ENCODE data around the gene PPY.
"Not testable (repeated sequence)": the region's sequence is repeated elsewhere in the genome, so short reads cannot be mapped to it uniquely, and the experiment has no call there.

The PPY gene

DNA sequence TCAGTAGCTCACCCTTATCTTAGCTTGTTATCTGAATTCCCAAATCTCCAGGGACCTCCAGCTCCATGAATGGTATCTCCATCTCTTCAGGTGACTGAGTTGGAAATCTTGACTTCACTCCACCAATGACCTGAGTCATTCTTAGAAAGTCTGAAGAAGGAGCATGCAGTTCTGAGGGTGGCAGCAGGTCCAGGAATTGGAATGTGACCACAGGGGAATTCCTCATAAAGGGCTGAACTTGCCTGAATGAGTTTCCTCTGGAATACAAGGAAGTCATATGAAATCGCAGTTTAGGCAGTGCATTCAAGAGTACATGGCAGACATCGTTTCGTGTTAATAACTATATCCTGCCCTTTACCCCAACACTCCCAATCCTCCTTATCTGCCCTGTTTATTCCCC, 24.0 kb upstream of the PPY start:
- DNase-seq (ENCODE audit: low read depth in 2 of 2), result no peak

DNA sequence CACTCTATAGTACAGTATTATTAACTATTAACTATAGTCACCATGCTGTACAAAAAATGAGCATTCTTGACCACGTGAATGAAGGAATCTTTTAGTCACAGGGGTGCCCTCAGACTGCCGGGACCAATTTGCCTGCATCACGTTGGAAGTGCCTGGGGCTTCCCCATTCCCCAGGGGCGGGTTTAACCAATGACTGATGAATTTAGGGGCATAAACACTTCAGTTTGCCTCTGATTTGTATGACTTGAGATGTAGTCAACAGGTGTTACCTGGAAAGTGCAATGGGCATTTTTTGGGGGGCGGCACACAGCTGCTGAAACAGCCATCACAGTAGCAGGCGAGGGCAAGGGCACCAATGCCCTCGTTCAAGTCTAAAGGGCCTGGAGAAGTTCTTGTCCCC, 20.2 kb upstream of the PPY start:
- DNase-seq (ENCODE audit: low read depth in 2 of 2), result no peak

DNA sequence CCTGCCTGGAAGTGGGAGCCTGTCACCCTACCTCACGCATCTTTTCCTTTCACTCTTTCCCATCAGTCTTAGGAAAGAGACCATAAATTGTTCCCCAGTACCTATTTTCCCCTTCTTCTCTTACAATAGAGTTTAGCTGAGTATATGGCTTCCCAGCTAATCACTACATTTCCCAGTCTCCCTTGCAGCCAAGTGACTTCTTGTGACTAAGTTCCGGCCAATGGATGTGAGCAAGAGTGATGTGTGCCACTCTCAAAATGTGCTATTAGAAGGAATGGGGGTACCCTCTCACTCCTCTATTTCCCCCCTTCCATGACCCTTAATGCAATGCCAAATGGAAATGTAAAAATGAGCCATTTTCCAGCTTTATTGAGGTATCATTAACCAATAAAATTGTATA, 19.7 kb upstream of the PPY start:
- no peak for DNase-seq (ENCODE audit: low read depth in 2 of 2)

DNA sequence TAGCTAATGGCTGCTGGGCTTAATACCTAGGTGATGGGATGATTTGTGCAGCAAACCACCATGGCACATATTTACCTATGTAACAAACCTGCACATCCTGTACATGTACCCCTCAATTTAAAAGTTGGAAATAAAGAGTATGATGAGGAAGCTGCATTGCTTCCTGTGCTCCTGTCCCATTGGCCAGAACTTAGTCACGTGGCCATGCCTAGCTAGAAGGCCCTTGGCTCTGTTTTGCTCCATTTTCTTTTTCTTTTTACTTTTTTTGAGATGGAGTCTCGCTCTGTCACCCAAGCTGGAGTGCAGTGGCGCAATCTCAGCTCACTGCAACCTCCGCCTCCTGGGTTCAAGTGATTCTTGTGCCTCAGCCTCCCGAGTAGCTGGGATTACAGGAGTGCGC, 19.0 kb upstream of the PPY start:
- DNase-seq (ENCODE audit: low read depth in 2 of 2), result not testable (repeated sequence)

DNA sequence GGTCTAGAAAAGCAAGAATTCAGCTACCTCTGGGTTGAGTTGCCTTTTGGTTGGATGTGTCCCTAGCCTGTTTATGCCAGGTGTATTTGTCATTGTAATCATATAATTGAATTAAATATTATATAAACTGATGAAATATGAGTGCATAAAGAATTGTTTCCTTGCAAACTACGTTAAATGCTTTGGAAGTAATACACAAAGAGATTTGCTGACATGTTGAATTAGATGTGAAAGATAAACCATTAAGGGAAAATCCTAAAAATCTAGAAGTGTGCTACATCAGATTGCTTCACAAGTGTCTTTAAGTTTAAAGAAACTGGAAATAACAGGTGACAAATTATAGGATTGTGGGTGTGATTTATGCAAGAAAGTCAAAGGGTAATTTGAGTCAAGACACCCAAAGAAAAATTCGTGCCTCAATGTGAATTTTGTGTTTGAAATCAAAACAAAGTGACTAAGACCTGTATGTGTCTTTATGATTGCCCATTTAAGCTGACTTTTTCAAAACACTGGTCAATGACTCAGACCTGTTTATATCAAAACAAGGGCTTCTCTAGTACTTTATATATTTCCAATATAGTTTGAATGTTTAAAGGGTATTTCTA, 16.6 kb upstream of the PPY start:
- no peak for DNase-seq (ENCODE audit: low read depth in 2 of 2)

DNA sequence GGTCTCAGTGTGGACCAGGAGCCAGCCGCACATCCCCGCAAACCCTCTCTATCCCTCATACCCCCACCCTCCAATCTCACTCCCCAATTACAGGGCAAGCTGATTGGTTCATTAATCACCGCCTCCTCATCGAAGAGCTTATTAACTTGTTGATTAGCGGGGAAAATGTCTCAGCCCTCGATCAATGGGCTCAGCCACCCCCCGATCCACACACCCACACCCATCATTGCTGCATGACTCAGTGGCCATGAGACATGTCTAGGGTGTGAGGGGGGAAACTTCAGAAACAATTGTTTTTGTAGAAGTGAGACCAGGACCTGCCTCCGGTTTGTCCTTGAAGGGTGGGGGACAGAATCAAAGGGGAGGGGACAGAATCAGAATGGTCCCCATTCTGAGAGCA, 13.9 kb upstream of the PPY start:
- no peak for DNase-seq (ENCODE audit: low read depth in 2 of 2)

DNA sequence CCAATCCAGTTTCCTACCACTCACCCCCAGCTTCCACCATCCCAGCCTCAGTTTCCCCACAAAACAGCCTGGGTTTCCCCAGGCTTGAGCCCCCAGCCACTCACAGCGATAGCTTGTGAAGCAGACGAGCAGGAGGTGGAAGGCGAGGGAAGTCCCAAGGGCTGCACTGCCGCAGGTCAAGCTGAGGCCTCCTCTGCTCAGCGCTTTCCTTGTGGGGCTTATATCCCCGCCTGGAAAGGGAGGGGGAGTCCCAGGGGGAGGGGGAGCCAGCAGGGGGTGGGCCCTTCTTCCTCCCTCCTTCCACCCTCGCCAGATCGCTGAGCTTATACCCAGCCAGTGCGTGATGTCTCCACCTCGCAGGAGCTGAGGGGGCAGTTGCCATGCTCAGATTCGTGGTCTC, 11.5 kb upstream of the PPY start, which contains the start of gene PYY:
Gene PYY (minus strand): TSS at position 195 of the 400 bp plus-strand sequence. CDS start 457 bp downstream, outside the sequence.
- no peak for DNase-seq (ENCODE audit: low read depth in 2 of 2)

DNA sequence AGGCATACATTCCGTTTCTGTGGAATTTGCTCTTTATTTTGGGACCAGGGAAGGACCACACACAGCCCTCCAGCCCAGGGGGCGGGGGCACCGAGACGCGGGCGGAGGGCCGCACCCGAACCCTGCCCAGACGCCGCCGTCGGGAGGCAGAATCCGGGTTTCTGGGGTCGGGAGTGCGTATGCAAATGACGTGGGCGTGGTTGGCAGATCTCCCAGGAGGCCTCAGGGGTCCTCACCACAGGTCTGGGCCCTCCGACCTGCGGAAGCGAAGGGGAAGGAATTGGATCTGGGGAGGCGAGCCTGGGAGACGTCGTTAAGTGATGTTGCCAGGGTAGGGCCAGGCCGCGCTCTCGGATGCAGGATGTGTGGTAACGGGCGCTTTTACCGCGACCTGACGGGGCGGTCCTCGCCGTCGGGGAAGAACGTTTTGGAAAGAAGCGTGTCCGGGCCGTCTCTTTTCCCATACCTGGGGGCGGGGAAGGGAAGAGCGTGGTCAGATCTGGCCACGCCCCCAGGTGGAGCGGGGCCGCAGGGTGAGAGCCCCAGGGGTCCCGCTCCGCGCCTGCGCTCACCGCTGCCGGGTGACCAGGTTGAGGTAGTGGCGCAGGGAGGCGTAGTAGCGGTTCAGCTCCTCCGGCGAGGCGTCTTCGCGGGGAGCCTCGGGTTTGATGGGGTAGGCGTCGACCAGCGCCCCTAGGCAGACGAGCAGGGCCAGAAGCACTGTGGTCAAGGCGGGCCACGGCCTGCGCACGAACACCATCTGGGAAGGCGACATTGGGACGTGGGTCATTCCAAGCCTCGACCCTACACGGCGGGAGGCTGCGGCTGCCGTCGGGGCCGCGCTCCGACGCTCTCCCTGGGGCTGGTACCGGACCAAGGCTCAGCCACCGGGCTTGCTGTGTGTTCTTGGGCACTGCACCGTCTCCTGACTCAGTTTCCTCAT, 10.7 kb upstream of the PPY start:
- no peak for DNase-seq (ENCODE audit: low read depth in 2 of 2)

DNA sequence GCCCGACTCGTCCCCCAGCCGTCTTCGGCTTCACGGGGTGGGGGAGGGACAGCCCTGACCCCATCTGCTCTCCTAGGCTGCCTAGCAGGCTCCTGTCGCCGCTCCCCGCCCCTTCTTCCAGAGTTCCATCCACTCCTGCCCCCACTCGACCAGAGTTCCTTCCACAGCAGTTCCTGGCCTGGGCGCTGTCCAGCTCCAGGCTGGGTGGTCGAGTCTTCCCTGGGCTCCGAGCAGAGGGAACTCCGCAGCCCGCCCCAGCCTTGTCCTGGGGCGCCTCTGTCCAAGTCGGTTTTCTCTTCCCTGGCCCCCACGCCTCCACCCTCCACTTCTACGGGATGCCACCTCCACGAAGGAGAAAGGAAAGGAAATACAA, 10.1 kb upstream of the PPY start:
- DNase-seq (ENCODE audit: low read depth in 2 of 2), result no peak

DNA sequence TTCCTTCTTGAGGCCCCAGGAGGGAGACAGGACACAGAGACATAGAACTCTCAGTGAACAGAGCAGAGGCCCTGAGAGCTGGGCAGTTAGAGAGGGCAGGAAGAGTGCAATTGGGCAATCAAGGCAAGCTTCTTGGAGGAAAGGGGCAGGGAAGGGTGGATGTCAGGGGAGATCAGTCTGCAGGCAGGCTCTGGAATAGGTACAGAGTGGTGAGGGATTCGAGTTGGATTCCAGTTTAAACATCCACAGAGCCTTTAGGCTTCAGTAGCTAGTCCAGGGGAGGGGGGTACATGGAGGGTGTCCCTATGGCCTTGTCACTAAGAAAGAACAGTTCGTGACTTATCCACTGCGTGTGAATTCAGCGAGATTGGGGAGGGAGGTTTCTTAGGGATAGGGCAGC, 9.5 kb upstream of the PPY start:
- no peak for DNase-seq (ENCODE audit: low read depth in 2 of 2)

DNA sequence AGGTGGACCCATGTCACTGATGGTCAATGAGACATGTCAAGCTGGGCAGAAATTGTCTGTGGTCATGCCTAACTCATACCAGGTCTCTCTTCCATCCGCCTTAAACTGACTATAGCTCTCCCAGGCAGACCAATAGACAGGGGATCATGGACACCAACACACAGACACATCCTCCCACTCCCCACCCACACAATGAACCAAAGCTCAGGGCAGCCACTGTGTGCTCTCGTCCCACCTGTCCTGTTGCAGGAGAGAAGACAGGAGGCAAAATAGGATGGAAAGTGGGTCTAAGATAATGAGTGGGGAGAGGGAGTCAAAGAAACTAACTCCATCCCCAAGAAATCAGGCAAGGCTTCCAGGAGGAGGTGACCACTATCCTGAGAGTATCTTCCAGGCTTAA, 8.3 kb upstream of the PPY start:
- DNase-seq (ENCODE audit: low read depth in 2 of 2), result no peak

DNA sequence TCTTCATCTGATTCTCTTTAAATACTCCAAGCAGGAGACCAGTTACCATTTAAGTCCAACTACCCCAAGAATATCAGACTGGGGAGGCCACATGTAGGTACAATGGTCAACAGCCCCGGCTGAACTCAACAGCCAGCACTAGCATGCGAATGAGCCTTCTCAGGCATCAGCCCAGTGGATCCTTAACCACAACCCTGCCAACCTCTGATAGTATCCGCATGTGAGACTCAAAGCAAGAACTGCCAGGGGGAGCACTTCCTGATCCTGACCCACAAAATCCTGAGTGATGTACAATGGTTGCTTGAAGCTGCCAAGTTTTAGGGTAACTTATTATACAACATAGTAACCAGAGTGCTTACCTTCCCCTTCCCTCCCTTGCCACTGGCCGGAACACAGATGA, 7.5 kb upstream of the PPY start:
- DNase-seq (ENCODE audit: low read depth in 2 of 2), result no peak

DNA sequence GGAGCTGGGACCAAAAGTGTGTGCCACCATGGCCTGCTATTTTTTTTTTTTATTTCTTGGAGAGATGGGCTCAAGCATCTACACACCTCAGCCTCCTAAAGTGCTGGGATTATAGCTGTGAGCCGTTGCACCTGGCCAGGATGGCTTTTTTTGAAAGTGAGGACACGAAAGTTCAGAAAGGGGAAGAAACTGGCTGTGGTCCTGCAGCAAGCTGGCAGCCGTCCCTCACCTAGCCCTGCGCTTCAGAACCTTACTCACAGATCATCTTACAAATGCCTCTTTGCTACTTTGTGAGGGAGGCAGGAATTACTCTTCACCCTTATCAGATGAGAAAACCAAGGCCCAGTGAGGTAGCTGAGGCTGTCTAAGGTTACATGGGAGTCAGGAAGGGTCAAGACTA, 4.5 kb upstream of the PPY start:
- DNase-seq (ENCODE audit: low read depth in 2 of 2), result no peak

DNA sequence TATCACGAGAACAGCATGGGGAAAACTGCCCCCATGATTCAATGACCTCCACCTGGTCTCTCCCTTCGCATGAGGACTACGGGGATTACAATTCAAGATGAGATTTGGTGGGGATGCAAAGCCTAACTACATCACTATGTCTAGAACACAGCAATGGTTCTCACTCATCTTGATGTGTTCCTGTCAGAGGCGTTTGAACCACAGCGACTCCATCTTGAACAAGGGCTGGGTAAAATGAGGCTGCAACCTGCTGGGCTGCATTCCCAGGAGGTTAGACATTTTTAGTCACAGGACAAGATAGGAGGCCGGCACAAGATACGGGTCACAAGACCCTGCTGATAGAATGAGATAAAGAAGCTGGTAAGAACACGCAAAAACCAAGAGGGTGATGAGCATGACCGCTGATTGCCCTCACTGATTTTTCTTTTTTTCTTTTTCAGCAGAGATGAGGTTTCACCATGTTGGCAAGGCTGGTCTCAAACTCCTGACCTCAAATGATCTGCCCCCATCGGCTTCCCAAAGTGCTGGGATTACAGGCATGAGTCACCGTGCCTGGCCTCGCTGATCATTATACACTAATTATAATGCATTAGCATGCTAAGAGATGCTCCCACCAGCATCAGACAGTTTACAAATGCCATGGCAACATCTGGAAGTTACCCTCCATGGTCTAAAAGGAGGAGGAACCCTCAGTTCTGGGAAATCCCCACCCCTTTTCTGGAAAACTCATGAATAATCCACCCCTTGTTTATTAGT, 3.0 kb upstream of the PPY start:
- no peak for DNase-seq (ENCODE audit: low read depth in 2 of 2)

DNA sequence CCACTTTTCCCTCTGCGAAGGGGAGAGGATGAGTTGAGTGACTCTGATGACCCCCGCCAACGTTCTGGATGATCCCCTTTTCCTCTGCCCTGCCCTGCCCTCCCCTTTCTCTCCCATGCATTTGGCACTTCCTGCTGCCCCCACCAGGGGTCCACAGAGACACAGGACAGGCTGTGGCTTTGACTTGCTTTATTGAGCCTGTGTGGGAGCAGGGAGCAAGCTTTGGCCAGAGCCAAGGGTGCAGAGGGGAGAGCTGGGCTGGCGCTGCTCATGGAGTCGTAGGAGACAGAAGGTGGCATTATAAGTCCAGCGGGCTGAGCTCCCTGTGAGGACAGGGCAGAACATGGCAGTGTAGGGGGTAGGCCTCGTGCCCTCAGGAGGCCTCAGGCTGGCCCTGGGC, 1.6 kb downstream of the PPY start:
- DNase-seq (ENCODE audit: low read depth in 2 of 2), result no peak

DNA sequence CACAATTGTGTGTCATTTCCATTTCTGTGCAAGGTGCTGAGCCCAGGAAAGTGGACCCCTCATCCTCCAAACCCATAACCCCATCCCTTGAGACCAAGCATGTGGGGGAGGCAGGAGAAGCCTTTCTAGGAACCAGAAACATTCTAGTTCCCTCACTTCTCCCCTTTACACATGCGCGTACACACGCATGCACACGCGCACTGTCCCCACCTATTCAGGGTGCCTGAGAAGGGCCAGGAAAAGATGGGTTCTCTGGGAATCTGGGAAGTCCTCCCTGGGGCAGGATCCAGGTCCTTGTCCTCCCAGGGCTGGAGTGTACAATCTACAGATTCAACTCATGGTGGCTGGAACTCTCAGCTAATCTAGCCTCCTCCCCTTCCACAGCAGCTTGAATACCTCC, 2.4 kb downstream of the PPY start:
- DNase-seq (ENCODE audit: low read depth in 2 of 2), result no peak

DNA sequence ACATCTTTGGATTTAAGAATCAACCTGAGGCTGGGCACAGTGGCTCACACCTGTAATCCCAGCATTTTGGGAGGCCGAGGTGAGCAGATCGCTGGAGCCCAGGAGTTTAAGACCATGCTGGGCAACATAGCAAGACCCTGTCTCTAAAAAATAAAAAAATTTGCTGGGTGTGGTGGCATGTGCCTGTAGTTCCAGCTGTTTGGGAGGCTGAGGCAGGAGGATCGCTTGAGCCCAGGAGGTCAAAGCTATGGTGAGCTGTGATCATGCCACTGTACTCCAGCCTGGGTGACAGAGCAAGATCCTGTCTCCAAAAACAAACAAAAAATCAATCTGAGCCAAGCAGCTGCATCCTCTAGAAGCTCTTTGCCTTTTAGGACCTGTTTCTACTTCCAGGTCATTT, 2.8 kb downstream of the PPY start:
- not testable (repeated sequence) for DNase-seq (ENCODE audit: low read depth in 2 of 2)

DNA sequence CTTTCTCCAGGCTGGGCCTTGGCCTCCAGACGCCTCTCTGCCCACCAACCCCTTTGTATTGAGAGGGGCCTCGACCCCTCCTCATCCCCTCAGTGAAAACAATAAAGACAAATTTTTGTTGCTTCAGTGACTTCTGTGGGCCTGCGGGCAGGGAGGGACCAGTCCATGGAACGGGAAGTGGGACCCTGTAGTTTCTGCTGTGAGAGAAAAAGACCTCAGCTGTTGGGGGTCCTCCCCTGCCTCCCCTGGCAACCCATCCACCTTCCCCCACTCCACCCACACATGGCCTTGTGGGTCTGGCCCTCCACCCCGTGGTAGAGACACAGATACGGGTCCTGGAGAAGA, 3.5 kb downstream of the PPY start:
- no peak for DNase-seq (ENCODE audit: low read depth in 2 of 2)

DNA sequence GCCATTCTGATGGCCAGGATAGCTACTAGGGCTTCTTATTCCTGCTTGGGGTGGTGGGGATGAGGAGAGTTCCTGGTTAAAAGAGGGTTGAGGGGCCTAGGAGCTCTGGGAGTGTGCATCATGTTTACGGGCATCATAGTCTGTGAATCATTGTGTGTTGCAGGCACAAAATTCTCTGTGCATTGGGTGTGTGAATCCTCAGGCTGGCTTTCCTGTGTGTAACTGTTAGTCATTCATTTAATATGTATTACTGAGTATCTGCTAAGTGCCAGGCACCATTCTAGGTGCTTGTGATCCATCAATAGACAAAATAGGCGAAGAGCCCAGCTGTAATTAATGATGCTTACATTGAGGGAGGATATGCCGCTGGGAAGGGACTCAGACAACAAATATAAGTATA, 5.8 kb downstream of the PPY start:
- no peak for DNase-seq (ENCODE audit: low read depth in 2 of 2)

DNA sequence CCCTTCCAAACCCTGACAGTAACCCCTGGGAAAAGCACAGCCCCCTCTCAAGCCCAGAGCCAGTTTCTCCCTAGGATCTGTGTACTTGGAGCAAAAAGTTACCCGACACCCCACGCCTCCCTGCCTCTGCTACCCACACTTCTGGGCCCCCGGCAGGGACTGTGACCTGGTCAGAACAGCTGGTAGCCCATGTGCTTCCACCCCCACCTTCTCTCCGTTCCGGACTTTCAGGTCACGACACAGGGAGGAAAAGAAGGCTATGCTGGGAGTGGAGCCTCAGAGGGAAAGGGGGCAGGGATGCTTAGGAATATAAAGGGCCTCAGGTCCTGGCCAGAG, 6.4 kb downstream of the PPY start:
- no peak for DNase-seq (ENCODE audit: low read depth in 2 of 2)

DNA sequence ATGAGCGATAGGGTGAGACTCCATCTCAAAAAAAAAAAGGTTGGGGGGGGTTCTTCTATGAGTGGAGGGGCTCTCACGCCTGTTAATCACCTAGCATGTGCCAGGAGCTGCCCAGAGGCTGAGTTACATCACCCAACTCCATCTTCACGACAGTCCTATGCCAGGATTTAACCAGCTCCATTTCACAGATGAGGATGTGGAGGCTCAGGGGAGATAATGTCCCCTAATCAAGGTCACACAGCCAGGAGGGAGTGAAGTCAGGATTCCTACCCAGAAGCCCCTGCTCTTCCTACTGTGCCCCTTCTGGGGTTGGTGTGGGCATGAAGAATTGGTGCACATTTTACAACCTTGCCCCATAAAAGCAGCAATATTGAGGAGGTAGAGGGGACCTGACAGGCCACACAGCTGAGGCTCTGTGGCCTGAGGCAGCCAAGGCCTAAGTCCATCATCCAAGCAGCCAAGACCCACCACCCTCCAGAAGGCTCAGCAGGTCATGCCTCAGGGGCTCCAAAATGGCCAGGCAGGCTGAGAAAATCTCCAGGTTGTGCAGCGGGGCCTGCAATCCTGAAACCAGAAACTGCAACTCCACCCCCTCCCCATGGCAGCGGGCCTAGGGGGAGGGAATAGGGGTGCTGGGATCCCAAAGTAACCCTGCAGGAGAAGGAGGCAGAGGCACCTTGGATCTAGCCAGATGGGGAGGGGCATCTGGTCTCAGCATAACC, 6.9 kb downstream of the PPY start:
- no peak for DNase-seq (ENCODE audit: low read depth in 2 of 2)

DNA sequence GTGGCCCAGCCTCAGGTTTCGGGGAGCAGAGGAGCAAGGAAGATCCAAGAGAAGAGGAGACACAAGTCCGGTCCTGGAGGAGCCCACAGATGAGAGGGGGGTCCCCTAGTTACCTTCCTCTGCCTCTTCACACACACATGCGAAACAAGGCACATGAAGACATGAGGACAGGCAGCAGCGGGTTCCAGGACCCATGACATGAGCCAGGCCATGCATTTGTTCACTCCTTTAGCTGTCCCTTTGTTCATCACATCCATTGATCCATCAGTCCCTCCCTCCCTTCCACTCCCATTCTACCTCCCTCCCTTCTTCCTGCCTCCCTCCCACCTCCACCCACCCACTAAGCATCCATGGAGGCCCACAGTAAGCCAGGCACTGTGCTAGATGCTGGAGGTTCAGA, 9.4 kb downstream of the PPY start:
- DNase-seq (ENCODE audit: low read depth in 2 of 2), result no peak
